ENCODE data around the gene ZNF750. TPM values are rescaled to one million over a fixed set of nuclear protein-coding genes. Genes with fewer than 3 reads are reported as not detected.
"Not testable (repeated sequence)": the region's sequence is repeated elsewhere in the genome, so short reads cannot be mapped to it uniquely, and the experiment has no call there.

Gene ZNF750
- total RNA-seq, 2 experiments from 2014 or later: not detected

DNA sequence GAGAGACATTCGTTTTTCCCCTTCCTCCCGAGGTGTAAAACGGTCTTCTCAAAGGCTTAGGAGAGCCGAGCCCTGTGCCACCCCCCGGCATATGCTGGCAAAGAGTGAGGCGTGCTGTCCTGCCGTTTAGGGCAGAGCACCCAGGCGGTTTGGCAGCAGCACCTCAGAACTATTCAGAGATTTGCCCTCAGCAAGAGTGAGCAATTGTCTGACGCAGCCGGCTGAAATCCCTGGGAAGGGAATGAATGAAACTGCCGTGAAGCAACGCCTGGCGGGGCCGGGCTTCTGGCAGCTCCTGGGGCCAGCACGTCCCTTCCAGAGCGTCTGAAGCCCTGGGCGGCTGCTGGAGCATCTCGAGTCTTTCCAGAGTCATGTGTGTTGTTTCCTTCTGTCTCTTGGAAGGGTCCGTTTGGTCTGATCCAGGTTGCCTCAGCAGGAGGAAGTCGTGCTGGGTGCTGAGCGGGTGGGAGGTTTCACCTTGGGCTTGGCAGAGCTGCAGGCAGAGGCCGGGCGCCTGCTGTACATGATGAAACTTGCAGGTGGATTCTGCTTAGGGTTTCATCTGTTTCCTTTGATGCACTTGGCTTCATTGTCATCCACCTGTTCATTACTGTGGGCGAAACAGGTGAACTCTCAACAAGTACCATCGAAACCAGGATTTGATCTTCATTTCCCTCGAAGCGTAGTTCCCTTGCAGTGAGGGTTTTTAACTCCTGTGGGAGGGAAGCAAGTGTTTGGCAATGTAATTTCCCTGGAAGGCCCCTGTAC, 52.6 kb downstream of the ZNF750 start:
- H3K36me3 ChIP-seq (ENCODE audit: insufficient read depth, low read length): peaks cover 15% of the 10 kb centered on the region
- POLR2A ChIA-PET: no interaction called here
- H3K4me1 ChIP-seq (ENCODE audit: insufficient read depth, low read length): peaks cover 5% of the 10 kb centered on the region
- Mint-ChIP-seq H3K36me3 (ENCODE audit: low read depth) (peaks cover 5% of the 10 kb centered on the region), H3K4me1 (ENCODE audit: low read depth) (peaks cover 11% of the 10 kb centered on the region), H3K9me3 (no peaks in the 10 kb centered on the region), H3K27me3 (no peaks in the 10 kb centered on the region), H3K27ac (no peak overlapping the region), H3K4me3 (no peak overlapping the region)
- DNase-seq (no peak), ATAC-seq (ENCODE audit: poor library complexity) (no peak)
- CTCF ChIA-PET: no interaction called here
- no peak overlapping the region for H3K4me3 ChIP-seq (ENCODE audit: low read length)
- no peaks in the 10 kb centered on the region for H3K27me3 ChIP-seq (ENCODE audit: control insufficient read depth in 1 of 2, insufficient read depth in 2 of 2, low read length in 2 of 2)
- TF ChIP-seq, protein P1, sequence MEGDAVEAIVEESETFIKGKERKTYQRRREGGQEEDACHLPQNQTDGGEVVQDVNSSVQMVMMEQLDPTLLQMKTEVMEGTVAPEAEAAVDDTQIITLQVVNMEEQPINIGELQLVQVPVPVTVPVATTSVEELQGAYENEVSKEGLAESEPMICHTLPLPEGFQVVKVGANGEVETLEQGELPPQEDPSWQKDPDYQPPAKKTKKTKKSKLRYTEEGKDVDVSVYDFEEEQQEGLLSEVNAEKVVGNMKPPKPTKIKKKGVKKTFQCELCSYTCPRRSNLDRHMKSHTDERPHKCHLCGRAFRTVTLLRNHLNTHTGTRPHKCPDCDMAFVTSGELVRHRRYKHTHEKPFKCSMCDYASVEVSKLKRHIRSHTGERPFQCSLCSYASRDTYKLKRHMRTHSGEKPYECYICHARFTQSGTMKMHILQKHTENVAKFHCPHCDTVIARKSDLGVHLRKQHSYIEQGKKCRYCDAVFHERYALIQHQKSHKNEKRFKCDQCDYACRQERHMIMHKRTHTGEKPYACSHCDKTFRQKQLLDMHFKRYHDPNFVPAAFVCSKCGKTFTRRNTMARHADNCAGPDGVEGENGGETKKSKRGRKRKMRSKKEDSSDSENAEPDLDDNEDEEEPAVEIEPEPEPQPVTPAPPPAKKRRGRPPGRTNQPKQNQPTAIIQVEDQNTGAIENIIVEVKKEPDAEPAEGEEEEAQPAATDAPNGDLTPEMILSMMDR (IDR thresholded peaks at IDR 0.05): no peak
- intact Hi-C loops (cut with DNase I, micrococcal nuclease): loop anchor here in 1 of 2 experiments (10.0 kb wide), 2 partner anchors 208 to 258 kb away; no protein-coding TSS in a partner anchor
- no peaks in the 10 kb centered on the region for H3K9me3 ChIP-seq (ENCODE audit: control insufficient read depth in 1 of 2, insufficient read depth in 1 of 2, low read length in 2 of 2)
- no peak overlapping the region for H3K27ac ChIP-seq (ENCODE audit: low read depth in 1 of 2, low read length in 2 of 2)

- TF ChIP-seq, protein P1 (IDR thresholded peaks at IDR 0.05): no peak
- Histone ChIP-seq H3K36me3 (ENCODE audit: insufficient read depth, low read length) (peaks cover 15% of the 10 kb centered on the region), H3K4me3 (ENCODE audit: low read length) (no peak overlapping the region), H3K27ac (ENCODE audit: low read depth in 1 of 2, low read length in 2 of 2) (no peak overlapping the region), H3K4me1 (ENCODE audit: insufficient read depth, low read length) (peaks cover 13% of the 10 kb centered on the region), H3K27me3 (ENCODE audit: control insufficient read depth in 1 of 2, insufficient read depth in 2 of 2, low read length in 2 of 2) (no peaks in the 10 kb centered on the region), H3K9me3 (ENCODE audit: control insufficient read depth in 1 of 2, insufficient read depth in 1 of 2, low read length in 2 of 2) (no peaks in the 10 kb centered on the region)
- H3K27ac Mint-ChIP-seq: no peak overlapping the region
- ChIA-PET CTCF (no interaction called here), POLR2A (no interaction called here)
- ATAC-seq (ENCODE audit: poor library complexity): no peak
- peaks cover 11% of the 10 kb centered on the region for H3K36me3 Mint-ChIP-seq (ENCODE audit: low read depth)
- no peaks in the 10 kb centered on the region for H3K27me3 Mint-ChIP-seq
- intact Hi-C loops (cut with DNase I, micrococcal nuclease): loop anchor here in 1 of 2 experiments (10.0 kb wide), 2 partner anchors 208 to 258 kb away; no protein-coding TSS in a partner anchor
- peaks cover 17% of the 10 kb centered on the region for H3K4me1 Mint-ChIP-seq (ENCODE audit: low read depth)
- no peak overlapping the region for H3K4me3 Mint-ChIP-seq
- H3K9me3 Mint-ChIP-seq: no peaks in the 10 kb centered on the region
- DNase-seq: no peak
Observed at GRCh38 chr17:82786427-82786826, 53.4 kb downstream of the ZNF750 start.

GRCh38 chr17:82785581-82785980, 54.2 kb downstream of the ZNF750 start:
- POLR2A ChIA-PET; H3K27me3 ChIP-seq (ENCODE audit: control insufficient read depth in 1 of 2, insufficient read depth in 2 of 2, low read length in 2 of 2); DNase-seq; H3K4me3 ChIP-seq (ENCODE audit: low read length); CTCF ChIA-PET; H3K27me3 Mint-ChIP-seq; H3K4me3 Mint-ChIP-seq; H3K9me3 Mint-ChIP-seq; H3K27ac Mint-ChIP-seq; ATAC-seq (ENCODE audit: poor library complexity); H3K27ac ChIP-seq (ENCODE audit: low read depth in 1 of 2, low read length in 2 of 2); H3K9me3 ChIP-seq (ENCODE audit: control insufficient read depth in 1 of 2, insufficient read depth in 1 of 2, low read length in 2 of 2): not testable (repeated sequence)
- Histone ChIP-seq H3K36me3 (ENCODE audit: insufficient read depth, low read length) (peaks cover 15% of the 10 kb centered on the region), H3K4me1 (ENCODE audit: insufficient read depth, low read length) (peaks cover 13% of the 10 kb centered on the region)
- Mint-ChIP-seq H3K4me1 (ENCODE audit: low read depth) (peaks cover 17% of the 10 kb centered on the region), H3K36me3 (ENCODE audit: low read depth) (peaks cover 11% of the 10 kb centered on the region)
- intact Hi-C loops (cut with DNase I, micrococcal nuclease): loop anchor here in 1 of 2 experiments (10.0 kb wide), 2 partner anchors 209 to 259 kb away; no protein-coding TSS in a partner anchor

Measured in CD4-positive, alpha-beta T cell (primary cell).